CD14-positive monocyte (primary cell): ENCODE measurements around the gene TUBB4B. TPM values are rescaled to one million over a fixed set of nuclear protein-coding genes. Genes with fewer than 3 reads are reported as not detected.

Source experiments
- DNase-seq, 3 donors: peaks; one replicate each; pipeline ENCODE4 v3.0.0-alpha.2; 2011 to 2022
- H2AFZ ChIP-seq: 2 replicates; pipeline ENCODE4 v1.6.0; 2012; ENCODE audit warnings: mild to moderate bottlenecking, low read depth, low read length, inconsistent platforms; ENCODE audit not compliant: insufficient read depth, poor library complexity, severe bottlenecking
- H3K27ac ChIP-seq, 2 donors: 1 replicate in 1 of 2; 2 replicates in 1 of 2; pipeline ENCODE4 v1.5.1; 2012 to 2013; ENCODE audit warnings: low read length in 2 of 2, control low read depth in 1 of 2, inconsistent platforms in 1 of 2, low read depth in 1 of 2, mild to moderate bottlenecking in 1 of 2
- H3K27me3 ChIP-seq, 2 donors: one replicate each; pipeline versions ENCODE4 v1.6.0 to v1.6.1; 2011 to 2013; ENCODE audit warnings: low read length in 2 of 2; ENCODE audit not compliant: control insufficient read depth in 2 of 2, insufficient read depth in 2 of 2
- H3K36me3 ChIP-seq, 2 donors: replicated peaks in 1 of 2; 1 replicate in 1 of 2; 2 replicates in 1 of 2; pipeline versions ENCODE4 v1.5.1 to v1.6.1; 2012 to 2013; ENCODE audit warnings: low read length in 2 of 2, control low read depth in 1 of 2, inconsistent platforms in 1 of 2, mild to moderate bottlenecking in 1 of 2; ENCODE audit not compliant: insufficient read depth in 2 of 2, control insufficient read depth in 1 of 2
- H3K4me1 ChIP-seq, 2 donors: 1 replicate in 1 of 2; 2 replicates in 1 of 2; pipeline versions ENCODE4 v1.5.1 to v1.6.1; 2012 to 2013; ENCODE audit warnings: low read length in 2 of 2, control low read depth in 1 of 2, inconsistent platforms in 1 of 2, mild to moderate bottlenecking in 1 of 2, moderate library complexity in 1 of 2; ENCODE audit not compliant: insufficient read depth in 2 of 2, control insufficient read depth in 1 of 2
- H3K4me2 ChIP-seq: replicated peaks from 2 replicates; pipeline ENCODE3; 2012; ENCODE audit warnings: low read length, moderate library complexity, mild to moderate bottlenecking; ENCODE audit not compliant: poor library complexity, severe bottlenecking; ENCODE audit errors: extremely low read depth
- H3K4me3 ChIP-seq, 3 experiments: fragments of 200-600 bp in 1 of 3; sonication (generic) in 1 of 3; replicated peaks in 1 of 3; 1 replicate in 2 of 3; 2 replicates in 1 of 3; pipeline ENCODE4 v1.5.1; 2011 to 2013; ENCODE audit warnings: low read length in 3 of 3, mild to moderate bottlenecking in 3 of 3, control low read depth in 2 of 3, low read depth in 2 of 3, inconsistent platforms in 1 of 3, moderate library complexity in 1 of 3
- H3K79me2 ChIP-seq: 2 replicates; pipeline ENCODE4 v1.6.0; 2012; ENCODE audit warnings: mild to moderate bottlenecking, control low read depth, inconsistent platforms, low read length, moderate library complexity; ENCODE audit not compliant: insufficient read depth
- H3K9ac ChIP-seq: 2 replicates; pipeline ENCODE4 v1.6.0; 2017; ENCODE audit warnings: low read length, mild to moderate bottlenecking; ENCODE audit not compliant: insufficient read depth, poor library complexity, severe bottlenecking
- H3K9me3 ChIP-seq, 2 donors: replicated peaks in 1 of 2; 1 replicate in 1 of 2; 2 replicates in 1 of 2; pipeline versions ENCODE4 v1.5.1 to v1.6.1; 2012 to 2013; ENCODE audit warnings: low read length in 2 of 2, control low read depth in 1 of 2; ENCODE audit not compliant: control insufficient read depth in 1 of 2, insufficient read depth in 1 of 2
- H4K20me1 ChIP-seq: 2 replicates; pipeline ENCODE4 v1.6.0; 2012; ENCODE audit warnings: mild to moderate bottlenecking, low read length, control low read depth, moderate library complexity; ENCODE audit not compliant: insufficient read depth
- H3K27ac Mint-ChIP-seq, 7 donors: one replicate each; pipeline ENCODE4 v1.8.0; 2020; ENCODE audit warnings: mild to moderate bottlenecking in 7 of 7, mixed read lengths in 7 of 7, moderate library complexity in 6 of 7, inconsistent platforms in 2 of 7
- H3K27me3 Mint-ChIP-seq, 3 donors: one replicate each; pipeline ENCODE4 v1.8.0; 2021 to 2022; ENCODE audit warnings: low read depth in 3 of 3, mild to moderate bottlenecking in 3 of 3, mixed read lengths in 3 of 3, moderate library complexity in 3 of 3, inconsistent platforms in 1 of 3
- H3K36me3 Mint-ChIP-seq, 2 donors: one replicate each; pipeline ENCODE4 v1.8.0; 2020; ENCODE audit warnings: mixed read lengths in 2 of 2, inconsistent platforms in 1 of 2, mild to moderate bottlenecking in 1 of 2
- H3K4me1 Mint-ChIP-seq: one replicate; pipeline ENCODE4 v1.8.0; 2020; ENCODE audit warnings: mild to moderate bottlenecking, mixed read lengths
- H3K4me3 Mint-ChIP-seq, 2 donors: one replicate each; pipeline ENCODE4 v1.8.0; 2020; ENCODE audit warnings: mild to moderate bottlenecking in 2 of 2, mixed read lengths in 2 of 2, moderate library complexity in 1 of 2
- H3K9me3 Mint-ChIP-seq, 7 donors: one replicate each; pipeline ENCODE4 v1.8.0; 2020 to 2022; ENCODE audit warnings: mixed read lengths in 7 of 7, mild to moderate bottlenecking in 6 of 7, moderate library complexity in 6 of 7, inconsistent platforms in 2 of 7
- WGBS: methylation state at CpG from one replicate; pipeline ENCODE4 v1.1.5; 2013; ENCODE audit warnings: missing lambda C conversion rate; ENCODE audit not compliant: insufficient coverage; 5-methylcytosine and 5-hydroxymethylcytosine counted together
- intact Hi-C, 2 donors: fragments of 100-400 bp; cut with micrococcal nuclease; formaldehyde crosslinking; loops; one replicate each; pipeline versions ENCODE4 v1.15.0 to v1.15.1; 2023
- polyA plus RNA-seq, 3 donors: library from polyadenylated mRNA; depleted of rRNA in 1 of 3; unstranded in 2 of 3; stranded (reverse) in 1 of 3; fragments of 300-500 nt in 2 of 3; fragments of >200 nt in 1 of 3; fragmentation: Illumina TruSeq in 2 of 3; gene quantifications; 1 replicate in 2 of 3; 2 replicates in 1 of 3; pipeline ENCODE4 v1.2.3, GENCODE V29; 2012 to 2021
- TF ChIP-seq, protein P1 (sequence below): fragments of 200-600 bp; IDR thresholded peaks from one replicate; pipeline ENCODE4 v1.8.0; 2022; ENCODE audit warnings: antibody characterized with exemption, mild to moderate bottlenecking

Gene TUBB4B
- polyA plus RNA-seq, 3 donors: 58.1 to 284 (median 70.8) TPM

DNA sequence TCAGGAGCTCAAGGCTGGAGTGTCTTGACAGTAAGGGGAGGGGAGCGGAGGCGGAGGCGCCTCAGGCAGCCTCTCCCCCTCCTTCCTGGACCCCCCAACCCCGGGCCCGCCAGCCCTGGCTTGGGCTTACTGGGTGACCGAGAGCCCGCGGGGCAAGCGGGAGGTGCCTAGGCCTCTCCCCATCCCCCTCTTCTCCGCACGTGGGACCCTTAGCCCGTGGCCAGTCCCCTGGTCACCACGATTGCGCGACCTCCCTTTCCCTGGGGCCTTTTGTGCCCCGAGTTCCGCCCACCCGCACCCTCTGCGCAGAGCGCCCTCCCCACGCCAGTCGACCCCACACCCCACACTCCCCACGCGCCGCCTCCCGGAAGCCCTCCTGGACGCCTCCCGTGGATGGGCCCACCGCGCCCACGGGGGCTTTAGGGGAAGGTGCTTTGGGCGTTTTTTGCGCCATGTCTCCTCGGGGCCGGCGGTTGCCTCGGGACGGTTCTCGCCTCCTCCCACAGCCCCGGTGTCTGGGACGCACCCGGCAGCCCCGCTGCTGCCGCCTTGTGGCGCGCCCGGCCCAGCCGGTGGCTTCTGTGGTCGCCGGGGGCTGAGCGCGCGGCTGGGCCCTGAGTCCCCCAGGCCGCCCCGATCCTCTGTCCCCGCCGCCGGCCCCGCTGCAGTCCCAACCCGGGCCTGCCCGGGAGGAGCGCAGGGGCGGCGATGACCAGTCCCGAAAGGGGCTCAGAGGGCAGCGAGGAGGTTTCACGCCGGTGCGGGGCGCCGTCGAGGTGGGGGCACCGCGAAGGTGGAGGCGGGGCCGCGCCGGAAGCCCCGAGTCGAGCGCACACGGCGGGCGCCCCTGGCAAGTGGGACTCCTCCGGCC, 39.6 kb downstream of the TUBB4B start:
- Histone ChIP-seq H3K4me3 (peak overlapping the region in 1 of 3 experiments; percentile 30), H3K9me3 (peaks cover 0 to 8% of the 10 kb centered on the region in 2 donors), H3K4me2 (peak overlapping the region; percentile 36), H4K20me1 (peaks cover 68% of the 10 kb centered on the region), H3K27me3 (no peaks in the 10 kb centered on the region), H3K4me1 (peaks cover 37 to 82% of the 10 kb centered on the region in 2 donors), H3K79me2 (peaks cover 56% of the 10 kb centered on the region), H3K36me3 (peaks cover 26 to 47% of the 10 kb centered on the region in 2 donors), H3K9ac (peak overlapping the region; percentile 4), H3K27ac (no peak overlapping the region), H2AFZ (no peak overlapping the region)
- Mint-ChIP-seq H3K27me3 (peaks cover 0 to 3% (median 3%) of the 10 kb centered on the region in 3 donors), H3K9me3 (peaks cover 0 to 11% (median 7%) of the 10 kb centered on the region in 7 donors), H3K36me3 (peaks cover 29 to 38% of the 10 kb centered on the region in 2 donors), H3K27ac (no peak overlapping the region), H3K4me1 (peaks cover 41% of the 10 kb centered on the region), H3K4me3 (peak overlapping the region in 1 of 2 donors; percentile 34)
- TF ChIP-seq, protein P1, sequence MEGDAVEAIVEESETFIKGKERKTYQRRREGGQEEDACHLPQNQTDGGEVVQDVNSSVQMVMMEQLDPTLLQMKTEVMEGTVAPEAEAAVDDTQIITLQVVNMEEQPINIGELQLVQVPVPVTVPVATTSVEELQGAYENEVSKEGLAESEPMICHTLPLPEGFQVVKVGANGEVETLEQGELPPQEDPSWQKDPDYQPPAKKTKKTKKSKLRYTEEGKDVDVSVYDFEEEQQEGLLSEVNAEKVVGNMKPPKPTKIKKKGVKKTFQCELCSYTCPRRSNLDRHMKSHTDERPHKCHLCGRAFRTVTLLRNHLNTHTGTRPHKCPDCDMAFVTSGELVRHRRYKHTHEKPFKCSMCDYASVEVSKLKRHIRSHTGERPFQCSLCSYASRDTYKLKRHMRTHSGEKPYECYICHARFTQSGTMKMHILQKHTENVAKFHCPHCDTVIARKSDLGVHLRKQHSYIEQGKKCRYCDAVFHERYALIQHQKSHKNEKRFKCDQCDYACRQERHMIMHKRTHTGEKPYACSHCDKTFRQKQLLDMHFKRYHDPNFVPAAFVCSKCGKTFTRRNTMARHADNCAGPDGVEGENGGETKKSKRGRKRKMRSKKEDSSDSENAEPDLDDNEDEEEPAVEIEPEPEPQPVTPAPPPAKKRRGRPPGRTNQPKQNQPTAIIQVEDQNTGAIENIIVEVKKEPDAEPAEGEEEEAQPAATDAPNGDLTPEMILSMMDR: peak; percentile 56
- DNase-seq: peak in 1 of 3 donors; percentile 16
- WGBS: 55% methylated on average over 65 of the region's 85 CpGs
- intact Hi-C loops: no loop called here

DNA sequence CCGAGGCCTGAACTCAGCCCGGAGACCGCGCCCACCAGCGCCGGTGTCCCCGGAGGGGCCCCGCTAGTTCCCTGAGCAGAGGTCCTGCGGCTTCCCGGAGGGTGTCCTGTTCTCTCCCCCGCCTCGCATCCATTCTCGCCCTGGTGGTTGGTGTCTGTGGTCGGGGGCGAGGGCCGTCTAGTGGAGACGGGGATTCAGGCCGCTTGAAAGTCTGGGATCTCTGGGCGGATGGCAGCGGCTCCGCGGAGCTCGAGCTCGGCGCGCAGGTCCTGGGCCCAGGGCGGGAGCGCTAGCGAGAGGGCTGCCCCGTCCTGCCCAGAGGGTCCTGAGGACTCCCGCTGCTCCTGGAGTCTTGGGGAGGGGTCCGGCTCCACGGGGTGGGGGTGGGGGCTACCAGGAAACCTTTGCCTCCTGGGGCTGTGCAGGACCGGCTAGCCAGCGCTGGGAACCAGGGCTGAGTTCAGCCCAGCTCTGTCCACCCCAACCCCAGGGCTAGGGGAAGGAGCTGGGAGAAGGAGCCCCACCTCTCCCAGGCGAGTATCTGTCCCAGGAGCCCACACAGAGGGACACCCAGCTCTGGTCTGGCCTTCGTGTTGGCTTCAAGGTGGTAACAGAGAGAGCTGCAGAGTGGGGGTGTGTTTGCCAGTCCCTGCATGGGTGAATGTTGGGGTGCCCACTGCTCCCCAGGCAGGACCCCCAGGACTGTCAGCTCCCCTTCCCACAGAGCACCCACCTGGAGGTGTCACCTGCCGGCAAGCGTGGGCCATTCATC, 40.4 kb downstream of the TUBB4B start:
- Histone ChIP-seq H3K79me2 (peaks cover 52% of the 10 kb centered on the region), H3K4me1 (peaks cover 35 to 82% of the 10 kb centered on the region in 2 donors), H3K9ac (no peak overlapping the region), H3K27me3 (no peaks in the 10 kb centered on the region), H4K20me1 (peaks cover 71% of the 10 kb centered on the region), H3K4me2 (peak overlapping the region; percentile 36), H3K36me3 (peaks cover 26 to 47% of the 10 kb centered on the region in 2 donors), H3K9me3 (peaks cover 0 to 8% of the 10 kb centered on the region in 2 donors), H3K27ac (no peak overlapping the region), H3K4me3 (no peak overlapping the region), H2AFZ (no peak overlapping the region)
- Mint-ChIP-seq H3K9me3 (peaks cover 0 to 11% (median 7%) of the 10 kb centered on the region in 7 donors), H3K4me1 (peaks cover 40% of the 10 kb centered on the region), H3K4me3 (no peak overlapping the region), H3K36me3 (peaks cover 29 to 38% of the 10 kb centered on the region in 2 donors), H3K27me3 (peaks cover 0 to 3% (median 1%) of the 10 kb centered on the region in 3 donors), H3K27ac (peak overlapping the region in 4 of 7 donors; percentile 31 to 87 (median 50))
- intact Hi-C loops: no loop called here
- DNase-seq: no peak
- TF ChIP-seq, protein P1: no peak
- 94% methylated on average over 28 of the region's 39 CpGs for WGBS
